Endodermal cell (in vitro differentiated cells): ENCODE data around the gene RPL5. TPM values are rescaled to one million over a fixed set of nuclear protein-coding genes. Genes with fewer than 3 reads are reported as not detected.

Experiments used
- DNase-seq: peaks from one replicate; pipeline ENCODE4 v3.0.0-alpha.2; 2017
- H3K27ac ChIP-seq: 2 replicates; pipeline ENCODE4 v1.5.1; 2013; ENCODE audit warnings: mild to moderate bottlenecking, low read depth, low read length, moderate library complexity
- H3K27me3 ChIP-seq: 2 replicates; pipeline ENCODE4 v1.6.1; 2013; ENCODE audit warnings: mild to moderate bottlenecking, low read length, moderate library complexity; ENCODE audit not compliant: insufficient read depth, control insufficient read depth, poor library complexity, severe bottlenecking
- H3K36me3 ChIP-seq: 2 replicates; pipeline ENCODE4 v1.7.0; 2013; ENCODE audit warnings: mild to moderate bottlenecking, low read length, moderate library complexity; ENCODE audit not compliant: control insufficient read depth, insufficient read depth
- H3K4me1 ChIP-seq: one replicate; pipeline ENCODE4 v1.7.0; 2013; ENCODE audit warnings: low read length; ENCODE audit not compliant: control insufficient read depth, insufficient read depth
- H3K4me3 ChIP-seq: 2 replicates; pipeline ENCODE4 v1.5.1; 2013; ENCODE audit warnings: mild to moderate bottlenecking, low read length, moderate library complexity
- H3K9ac ChIP-seq: 2 replicates; pipeline ENCODE4 v1.6.1; 2013; ENCODE audit warnings: mild to moderate bottlenecking, low read length, moderate library complexity; ENCODE audit not compliant: poor library complexity, severe bottlenecking; ENCODE audit errors: extremely low read depth
- H3K9me3 ChIP-seq: 2 replicates; pipeline ENCODE4 v1.6.1; 2013; ENCODE audit warnings: mild to moderate bottlenecking, low read length, moderate library complexity; ENCODE audit not compliant: control insufficient read depth
- H3K27ac Mint-ChIP-seq: 2 replicates; pipeline ENCODE4 v1.8.0; 2020; ENCODE audit warnings: mixed read lengths
- H3K27me3 Mint-ChIP-seq: 2 replicates; pipeline ENCODE4 v1.8.0; 2021; ENCODE audit warnings: mild to moderate bottlenecking, mixed read lengths; ENCODE audit not compliant: insufficient read depth
- H3K36me3 Mint-ChIP-seq: 2 replicates; pipeline ENCODE4 v1.8.0; 2020; ENCODE audit warnings: low read depth, mixed read lengths
- H3K4me1 Mint-ChIP-seq: 2 replicates; pipeline ENCODE4 v1.8.0; 2020; ENCODE audit warnings: mixed read lengths
- H3K4me3 Mint-ChIP-seq: 2 replicates; pipeline ENCODE4 v1.8.0; 2020; ENCODE audit warnings: mild to moderate bottlenecking, moderate library complexity, mixed read lengths
- H3K9me3 Mint-ChIP-seq: 2 replicates; pipeline ENCODE4 v1.8.0; 2020; ENCODE audit warnings: mild to moderate bottlenecking, mixed read lengths
- CTCF ChIP-seq: fragments of 200-600 bp; sonication (generic); conservative IDR thresholded peaks from 2 replicates; pipeline ENCODE4 v1.5.0; 2021; ENCODE audit warnings: antibody characterized with exemption, mild to moderate bottlenecking
- WGBS, 2 experiments: methylation state at CpG; one replicate each; pipeline versions ENCODE4 v1.1.5 to v1.1.7; 2013; ENCODE audit warnings: missing lambda C conversion rate in 2 of 2, mixed read lengths in 1 of 2; ENCODE audit not compliant: insufficient coverage in 1 of 2, insufficient read length in 1 of 2; 5-methylcytosine and 5-hydroxymethylcytosine counted together
- total RNA-seq, 2 donors: library from RNA; stranded (reverse); fragmentation: NEBNext Ultra II Directional in 1 of 2; extraction: Animal tissue kit (Norgen Biotek cat#: 25700) in 1 of 2; gene quantifications; 2 replicates in 1 of 2; 3 replicates in 1 of 2; pipeline ENCODE4 v1.2.1, GENCODE V29; 2021

RPL5 gene
- total RNA-seq, 2 donors from 2014 or later = 963 to 1,201 TPM

- Mint-ChIP-seq H3K27ac (no peak overlapping the region), H3K36me3 (no peaks in the 10 kb centered on the region), H3K27me3 (peaks cover 13% of the 10 kb centered on the region), H3K9me3 (peaks cover 4% of the 10 kb centered on the region), H3K4me1 (peaks cover 28% of the 10 kb centered on the region), H3K4me3 (no peak overlapping the region)
- Histone ChIP-seq H3K4me3 (no peak overlapping the region), H3K27ac (no peak overlapping the region), H3K4me1 (no peaks in the 10 kb centered on the region), H3K36me3 (no peaks in the 10 kb centered on the region), H3K27me3 (no peaks in the 10 kb centered on the region), H3K9ac (no peak overlapping the region), H3K9me3 (no peaks in the 10 kb centered on the region)
- TF ChIP-seq CTCF = no peak
- no peak for DNase-seq
These were observed 41.8 kb upstream of the RPL5 start for GRCh38 chr1:92790081-92790480.

- no peak for TF ChIP-seq CTCF
- Histone ChIP-seq H3K9ac (no peak overlapping the region), H3K27ac (no peak overlapping the region), H3K4me1 (no peaks in the 10 kb centered on the region), H3K27me3 (no peaks in the 10 kb centered on the region), H3K4me3 (no peak overlapping the region), H3K9me3 (no peaks in the 10 kb centered on the region), H3K36me3 (no peaks in the 10 kb centered on the region)
- H3K9me3 Mint-ChIP-seq = no peaks in the 10 kb centered on the region
- H3K36me3 Mint-ChIP-seq = no peaks in the 10 kb centered on the region
- peaks cover 28% of the 10 kb centered on the region for H3K4me1 Mint-ChIP-seq
- no peak for DNase-seq
- no peak overlapping the region for H3K4me3 Mint-ChIP-seq
- H3K27me3 Mint-ChIP-seq = peaks cover 8% of the 10 kb centered on the region
- WGBS, 2 experiments = 86 to 96% methylated on average over 1 to 2 of the region's 2 CpGs
- no peak overlapping the region for H3K27ac Mint-ChIP-seq
These were observed 41.0 kb upstream of the RPL5 start for GRCh38 chr1:92790867-92791266.

- WGBS, 2 experiments = 67 to 73% methylated on average over 3 to 7 of the region's 7 CpGs
- no peaks in the 10 kb centered on the region for H3K36me3 Mint-ChIP-seq
- H3K9me3 Mint-ChIP-seq = no peaks in the 10 kb centered on the region
- peak overlapping the region; percentile 16 for H3K27ac Mint-ChIP-seq
- H3K27me3 Mint-ChIP-seq = peaks cover 4% of the 10 kb centered on the region
- DNase-seq = no peak
- no peaks in the 10 kb centered on the region for H3K9me3 ChIP-seq
- no peak for TF ChIP-seq CTCF
- no peaks in the 10 kb centered on the region for H3K27me3 ChIP-seq
- peak overlapping the region; percentile 4 for H3K9ac ChIP-seq
- H3K4me1 ChIP-seq = no peaks in the 10 kb centered on the region
- no peak overlapping the region for H3K27ac ChIP-seq
- no peaks in the 10 kb centered on the region for H3K36me3 ChIP-seq
- H3K4me3 ChIP-seq = peak overlapping the region; percentile 10
- H3K4me1 Mint-ChIP-seq = peaks cover 25% of the 10 kb centered on the region
- no peak overlapping the region for H3K4me3 Mint-ChIP-seq
These were observed 40.3 kb upstream of the RPL5 start for GRCh38 chr1:92791487-92792066.
